ENCODE results near the gene MYOG. TPM values are rescaled to one million over a fixed set of nuclear protein-coding genes. Genes with fewer than 3 reads are reported as not detected.

MYOG gene
- total and polyA plus RNA-seq, 2 donors (not counting 1 experiment from before 2014, with no cell fraction given) = not detected

DNA sequence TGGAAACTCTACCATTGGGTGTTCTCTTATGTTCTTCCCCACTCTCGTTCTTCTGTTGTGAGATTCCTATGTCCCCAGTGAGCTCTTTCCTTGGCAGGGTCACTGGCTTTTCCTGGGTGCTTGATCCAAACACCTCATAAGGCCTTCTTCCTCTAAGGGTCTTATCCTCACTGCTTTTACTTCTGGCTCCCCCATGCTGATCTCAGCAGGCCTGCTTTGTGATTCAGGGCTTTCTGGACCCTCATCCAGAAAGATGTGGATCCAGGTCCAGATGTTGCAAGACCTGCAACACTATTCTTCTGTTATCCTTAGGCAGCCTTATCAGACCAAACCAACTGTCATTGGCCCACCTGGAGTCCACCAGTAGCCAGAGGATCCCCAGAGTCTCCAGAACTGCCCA is 11.2 kb upstream of the MYOG start:
- no peaks in the 10 kb centered on the region for H3K4me1 ChIP-seq (ENCODE audit: control insufficient read depth, extremely low read depth, insufficient read depth, low read length)
- H4K20me1 ChIP-seq (ENCODE audit: control insufficient read depth, extremely low read depth, insufficient read depth, low read length) = no peaks in the 10 kb centered on the region
- H3K4me2 ChIP-seq (ENCODE audit: extremely low read depth, insufficient read depth, low read length) = no peak overlapping the region
- H3K79me2 ChIP-seq (ENCODE audit: control insufficient read depth, insufficient read depth, low read length) = no peaks in the 10 kb centered on the region
- H3K9me3 ChIP-seq (ENCODE audit: control insufficient read depth, insufficient read depth, low read depth, low read length) = no peaks in the 10 kb centered on the region
- TF ChIP-seq EZH2 (IDR thresholded peaks at IDR 0.05; ENCODE audit: low read length, missing control alignments) = no peak
- TF ChIP-seq, protein P1, sequence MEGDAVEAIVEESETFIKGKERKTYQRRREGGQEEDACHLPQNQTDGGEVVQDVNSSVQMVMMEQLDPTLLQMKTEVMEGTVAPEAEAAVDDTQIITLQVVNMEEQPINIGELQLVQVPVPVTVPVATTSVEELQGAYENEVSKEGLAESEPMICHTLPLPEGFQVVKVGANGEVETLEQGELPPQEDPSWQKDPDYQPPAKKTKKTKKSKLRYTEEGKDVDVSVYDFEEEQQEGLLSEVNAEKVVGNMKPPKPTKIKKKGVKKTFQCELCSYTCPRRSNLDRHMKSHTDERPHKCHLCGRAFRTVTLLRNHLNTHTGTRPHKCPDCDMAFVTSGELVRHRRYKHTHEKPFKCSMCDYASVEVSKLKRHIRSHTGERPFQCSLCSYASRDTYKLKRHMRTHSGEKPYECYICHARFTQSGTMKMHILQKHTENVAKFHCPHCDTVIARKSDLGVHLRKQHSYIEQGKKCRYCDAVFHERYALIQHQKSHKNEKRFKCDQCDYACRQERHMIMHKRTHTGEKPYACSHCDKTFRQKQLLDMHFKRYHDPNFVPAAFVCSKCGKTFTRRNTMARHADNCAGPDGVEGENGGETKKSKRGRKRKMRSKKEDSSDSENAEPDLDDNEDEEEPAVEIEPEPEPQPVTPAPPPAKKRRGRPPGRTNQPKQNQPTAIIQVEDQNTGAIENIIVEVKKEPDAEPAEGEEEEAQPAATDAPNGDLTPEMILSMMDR (conservative IDR thresholded peaks at IDR 0.05 in 1 of 2, IDR thresholded peaks at IDR 0.05 in 1 of 2; ENCODE audit: low read depth in 1 of 2, low read length in 2 of 2) = no peak
- H3K36me3 ChIP-seq (ENCODE audit: control insufficient read depth, insufficient read depth, low read length) = no peaks in the 10 kb centered on the region
- H3K27ac ChIP-seq (ENCODE audit: insufficient read depth, low read length) = no peak overlapping the region
- peaks cover 22% of the 10 kb centered on the region for H3K27me3 ChIP-seq (ENCODE audit: control insufficient read depth, insufficient read depth, low read length)
- DNase-seq (ENCODE audit: low read depth in 2 of 2) = no peak
- no peak overlapping the region for H3K9ac ChIP-seq (ENCODE audit: insufficient read depth, low read length)
- no peak overlapping the region for H2AFZ ChIP-seq (ENCODE audit: low read length)
- no peak overlapping the region for H3K4me3 ChIP-seq (replicated peaks in 1 of 4; ENCODE audit: control extremely low read depth in 1 of 4, insufficient read depth in 1 of 4, low read depth in 3 of 4, low read length in 4 of 4)

DNA sequence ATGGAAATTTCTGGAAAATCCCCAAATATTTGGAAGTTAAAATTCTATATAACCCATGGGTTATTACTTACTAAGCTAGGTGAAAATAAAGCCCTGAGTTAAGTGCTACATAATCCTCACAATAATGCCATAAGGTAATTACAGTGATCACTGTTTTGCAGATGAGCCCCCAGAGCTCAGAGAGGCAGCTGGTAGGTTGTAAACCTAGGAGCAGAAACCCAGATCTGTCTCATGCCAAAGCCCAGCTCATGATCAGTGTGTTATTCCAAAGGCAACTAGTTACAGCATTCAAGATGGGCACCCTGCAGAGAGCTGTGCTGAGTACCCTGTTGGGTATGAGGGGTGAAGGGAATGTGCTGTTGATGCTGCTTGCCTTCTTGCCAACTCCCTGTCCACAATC is 10.8 kb upstream of the MYOG start:
- H3K4me1 ChIP-seq (ENCODE audit: control insufficient read depth, extremely low read depth, insufficient read depth, low read length) = no peaks in the 10 kb centered on the region
- no peaks in the 10 kb centered on the region for H3K79me2 ChIP-seq (ENCODE audit: control insufficient read depth, insufficient read depth, low read length)
- H3K27me3 ChIP-seq (ENCODE audit: control insufficient read depth, insufficient read depth, low read length) = peaks cover 24% of the 10 kb centered on the region
- H4K20me1 ChIP-seq (ENCODE audit: control insufficient read depth, extremely low read depth, insufficient read depth, low read length) = no peaks in the 10 kb centered on the region
- no peak overlapping the region for H3K4me3 ChIP-seq (replicated peaks in 1 of 4; ENCODE audit: control extremely low read depth in 1 of 4, insufficient read depth in 1 of 4, low read depth in 3 of 4, low read length in 4 of 4)
- H2AFZ ChIP-seq (ENCODE audit: low read length) = no peak overlapping the region
- H3K9me3 ChIP-seq (ENCODE audit: control insufficient read depth, insufficient read depth, low read depth, low read length) = no peaks in the 10 kb centered on the region
- DNase-seq (ENCODE audit: low read depth in 2 of 2) = no peak
- H3K36me3 ChIP-seq (ENCODE audit: control insufficient read depth, insufficient read depth, low read length) = no peaks in the 10 kb centered on the region
- no peak overlapping the region for H3K4me2 ChIP-seq (ENCODE audit: extremely low read depth, insufficient read depth, low read length)
- TF ChIP-seq EZH2 (IDR thresholded peaks at IDR 0.05; ENCODE audit: low read length, missing control alignments) = no peak
- TF ChIP-seq, protein P1 (conservative IDR thresholded peaks at IDR 0.05 in 1 of 2, IDR thresholded peaks at IDR 0.05 in 1 of 2; ENCODE audit: low read depth in 1 of 2, low read length in 2 of 2) = no peak
- H3K27ac ChIP-seq (ENCODE audit: insufficient read depth, low read length) = no peak overlapping the region
- H3K9ac ChIP-seq (ENCODE audit: insufficient read depth, low read length) = no peak overlapping the region

DNA sequence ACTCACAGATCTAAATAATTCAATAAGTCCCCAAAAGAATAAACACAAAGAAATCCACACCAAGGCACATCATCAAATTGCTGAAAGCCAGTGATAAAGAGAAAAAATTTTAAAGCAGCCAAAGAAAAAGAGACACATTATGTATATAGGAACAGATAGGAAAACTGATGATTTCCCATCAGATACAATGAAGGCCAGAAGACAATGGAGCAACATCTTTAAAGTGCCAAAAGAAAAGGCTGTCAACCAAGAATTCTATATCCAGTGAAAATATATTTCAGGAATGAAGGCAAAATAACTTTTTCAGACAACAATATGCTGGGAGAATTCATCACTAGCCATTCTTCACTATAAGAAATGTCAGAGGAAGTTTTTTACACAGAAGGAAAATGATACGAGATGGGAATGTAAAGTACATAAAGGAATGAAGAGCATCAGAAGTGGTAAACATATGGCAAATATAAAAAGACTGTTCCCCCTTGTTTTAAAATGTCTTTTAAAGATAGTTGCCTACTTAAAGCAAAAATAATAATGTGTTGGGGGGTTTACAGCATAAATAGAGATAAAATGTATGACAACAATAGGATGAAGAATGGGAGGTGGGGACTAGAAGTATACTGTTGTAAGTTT is 9.4 kb upstream of the MYOG start:
- Histone ChIP-seq H2AFZ (ENCODE audit: low read length) (no peak overlapping the region), H3K4me1 (ENCODE audit: control insufficient read depth, extremely low read depth, insufficient read depth, low read length) (no peaks in the 10 kb centered on the region), H3K4me3 (replicated peaks in 1 of 4; ENCODE audit: control extremely low read depth in 1 of 4, insufficient read depth in 1 of 4, low read depth in 3 of 4, low read length in 4 of 4) (no peak overlapping the region), H3K9me3 (ENCODE audit: control insufficient read depth, insufficient read depth, low read depth, low read length) (no peaks in the 10 kb centered on the region), H3K27ac (ENCODE audit: insufficient read depth, low read length) (no peak overlapping the region), H3K4me2 (ENCODE audit: extremely low read depth, insufficient read depth, low read length) (no peak overlapping the region), H3K79me2 (ENCODE audit: control insufficient read depth, insufficient read depth, low read length) (no peaks in the 10 kb centered on the region), H4K20me1 (ENCODE audit: control insufficient read depth, extremely low read depth, insufficient read depth, low read length) (no peaks in the 10 kb centered on the region), H3K36me3 (ENCODE audit: control insufficient read depth, insufficient read depth, low read length) (no peaks in the 10 kb centered on the region), H3K9ac (ENCODE audit: insufficient read depth, low read length) (no peak overlapping the region), H3K27me3 (ENCODE audit: control insufficient read depth, insufficient read depth, low read length) (peaks cover 24% of the 10 kb centered on the region)
- no peak for DNase-seq (ENCODE audit: low read depth in 2 of 2)
- TF ChIP-seq EZH2 (IDR thresholded peaks at IDR 0.05; ENCODE audit: low read length, missing control alignments) = no peak
- TF ChIP-seq, protein P1 (conservative IDR thresholded peaks at IDR 0.05 in 1 of 2, IDR thresholded peaks at IDR 0.05 in 1 of 2; ENCODE audit: low read depth in 1 of 2, low read length in 2 of 2) = no peak
